ENCODE results near the gene HEATR3.

DNA sequence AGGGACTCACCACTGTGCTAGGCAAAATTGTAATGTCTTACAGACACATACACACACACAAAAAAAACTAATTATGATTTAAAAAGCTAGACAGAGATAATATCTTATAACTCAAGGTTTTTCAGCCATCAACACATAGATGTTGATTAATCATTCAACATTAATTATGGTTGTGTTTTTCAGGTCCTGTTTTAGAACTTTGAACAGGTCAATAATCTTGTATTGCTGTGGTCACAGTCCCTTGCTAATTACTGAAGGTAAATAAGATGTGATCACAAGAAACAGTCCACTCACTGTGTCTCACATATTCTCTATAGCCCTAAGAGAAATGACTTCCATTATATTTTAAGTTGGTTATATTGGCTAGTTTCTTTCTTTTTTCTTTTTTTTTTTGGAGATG is 54.9 kb downstream of the HEATR3 start:
- TF ChIP-seq, protein P1, sequence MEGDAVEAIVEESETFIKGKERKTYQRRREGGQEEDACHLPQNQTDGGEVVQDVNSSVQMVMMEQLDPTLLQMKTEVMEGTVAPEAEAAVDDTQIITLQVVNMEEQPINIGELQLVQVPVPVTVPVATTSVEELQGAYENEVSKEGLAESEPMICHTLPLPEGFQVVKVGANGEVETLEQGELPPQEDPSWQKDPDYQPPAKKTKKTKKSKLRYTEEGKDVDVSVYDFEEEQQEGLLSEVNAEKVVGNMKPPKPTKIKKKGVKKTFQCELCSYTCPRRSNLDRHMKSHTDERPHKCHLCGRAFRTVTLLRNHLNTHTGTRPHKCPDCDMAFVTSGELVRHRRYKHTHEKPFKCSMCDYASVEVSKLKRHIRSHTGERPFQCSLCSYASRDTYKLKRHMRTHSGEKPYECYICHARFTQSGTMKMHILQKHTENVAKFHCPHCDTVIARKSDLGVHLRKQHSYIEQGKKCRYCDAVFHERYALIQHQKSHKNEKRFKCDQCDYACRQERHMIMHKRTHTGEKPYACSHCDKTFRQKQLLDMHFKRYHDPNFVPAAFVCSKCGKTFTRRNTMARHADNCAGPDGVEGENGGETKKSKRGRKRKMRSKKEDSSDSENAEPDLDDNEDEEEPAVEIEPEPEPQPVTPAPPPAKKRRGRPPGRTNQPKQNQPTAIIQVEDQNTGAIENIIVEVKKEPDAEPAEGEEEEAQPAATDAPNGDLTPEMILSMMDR (conservative IDR thresholded peaks at IDR 0.05; ENCODE audit: low read length) = no peak
- no peak for TF ChIP-seq EZH2phosphoT487 (IDR thresholded peaks at IDR 0.05; ENCODE audit: borderline replicate concordance)
